Right hindlimb (tissue), 1 donor: Measurements from ENCODE around the gene MIB1.
"Not testable (repeated sequence)": the region's sequence is repeated elsewhere in the genome, so short reads cannot be mapped to it uniquely, and the experiment has no call there.

Experiments used
- DNase-seq: peaks from one replicate; pipeline ENCODE4 v3.0.0-alpha.2; 2018

MIB1 gene

GRCh38 chr18:21745231-21745630 is 4.6 kb downstream of the MIB1 start:
- no peak for DNase-seq

GRCh38 chr18:21747268-21747667 is 6.7 kb downstream of the MIB1 start:
- DNase-seq = no peak

GRCh38 chr18:21747764-21748693 is 7.4 kb downstream of the MIB1 start:
- DNase-seq = no peak

GRCh38 chr18:21757833-21758232 is 17.2 kb downstream of the MIB1 start:
- DNase-seq = no peak

GRCh38 chr18:21759836-21760235 is 19.2 kb downstream of the MIB1 start:
- no peak for DNase-seq

- DNase-seq = no peak
These were observed 19.7 kb downstream of the MIB1 start for GRCh38 chr18:21760321-21760720.

- no peak for DNase-seq
These were observed 21.0 kb downstream of the MIB1 start for GRCh38 chr18:21761471-21762115.

- no peak for DNase-seq
These were observed 21.7 kb downstream of the MIB1 start for GRCh38 chr18:21762181-21762772.

GRCh38 chr18:21763846-21764646 is 23.5 kb downstream of the MIB1 start:
- no peak for DNase-seq

- DNase-seq = no peak
These were observed 28.6 kb downstream of the MIB1 start for GRCh38 chr18:21769206-21769605.

GRCh38 chr18:21774722-21775121 is 34.1 kb downstream of the MIB1 start:
- DNase-seq = no peak

- DNase-seq = no peak
These were observed 37.2 kb downstream of the MIB1 start for GRCh38 chr18:21777814-21778213.

GRCh38 chr18:21786526-21786925 is 45.9 kb downstream of the MIB1 start:
- DNase-seq = no peak

GRCh38 chr18:21796089-21796488 is 55.5 kb downstream of the MIB1 start:
- DNase-seq = not testable (repeated sequence)

- no peak for DNase-seq
These were observed 57.5 kb downstream of the MIB1 start for GRCh38 chr18:21798126-21798525.

- DNase-seq = no peak
These were observed 59.1 kb downstream of the MIB1 start for GRCh38 chr18:21799721-21800120.

- DNase-seq = no peak
These were observed 62.9 kb downstream of the MIB1 start for GRCh38 chr18:21803495-21803894.

- DNase-seq = no peak
These were observed 65.3 kb downstream of the MIB1 start for GRCh38 chr18:21805771-21806366.

GRCh38 chr18:21808185-21808584 is 67.6 kb downstream of the MIB1 start:
- no peak for DNase-seq

- no peak for DNase-seq
These were observed 69.1 kb downstream of the MIB1 start for GRCh38 chr18:21809725-21810124.

GRCh38 chr18:21815101-21815500 is 74.5 kb downstream of the MIB1 start:
- no peak for DNase-seq

- DNase-seq = no peak
These were observed 79.6 kb downstream of the MIB1 start for GRCh38 chr18:21820033-21820810.
